Islet of Langerhans (tissue), 1 donor: Measurements from ENCODE around the gene LZTR1.
"Not testable (repeated sequence)": the region's sequence is repeated elsewhere in the genome, so short reads cannot be mapped to it uniquely, and the experiment has no call there.

Source experiments
- FAIRE-seq: peaks from one replicate; lab custom pipeline; 2011; peaks lifted over from hg19 to GRCh38; lab: Jason Lieb, UNC

LZTR1 gene

GRCh38 chr22:20996598-20997535 lies 14.8 kb downstream of the LZTR1 start:
- no peak for FAIRE-seq

GRCh38 chr22:20997536-20998257 lies 15.6 kb downstream of the LZTR1 start:
- FAIRE-seq: no peak

- no peak for FAIRE-seq
These were observed 16.6 kb downstream of the LZTR1 start for GRCh38 chr22:20998411-20999336.

GRCh38 chr22:20999350-21000206 lies 17.5 kb downstream of the LZTR1 start:
- no peak for FAIRE-seq

GRCh38 chr22:21000207-21000986 lies 18.3 kb downstream of the LZTR1 start:
- FAIRE-seq: no peak

GRCh38 chr22:21000987-21001600 lies 19.0 kb downstream of the LZTR1 start:
- no peak for FAIRE-seq

- FAIRE-seq: no peak
These were observed 19.7 kb downstream of the LZTR1 start, which contains the start of gene THAP7 for GRCh38 chr22:21001601-21002325. THAP7 (minus strand) TSS chr22:21002118; CDS start chr22:21001911, 207 bp downstream.

- FAIRE-seq: no peak
These were observed 21.7 kb downstream of the LZTR1 start for GRCh38 chr22:21003782-21004181.

GRCh38 chr22:21009208-21009607 lies 27.1 kb downstream of the LZTR1 start:
- not testable (repeated sequence) for FAIRE-seq

GRCh38 chr22:21009638-21010425 lies 27.7 kb downstream of the LZTR1 start:
- no peak for FAIRE-seq

GRCh38 chr22:21010426-21011113 lies 28.5 kb downstream of the LZTR1 start:
- no peak for FAIRE-seq

GRCh38 chr22:21012446-21013407 lies 30.6 kb downstream of the LZTR1 start:
- FAIRE-seq: no peak

- FAIRE-seq: no peak
These were observed 31.6 kb downstream of the LZTR1 start for GRCh38 chr22:21013657-21014201.

GRCh38 chr22:21014202-21014725 lies 32.2 kb downstream of the LZTR1 start:
- FAIRE-seq: no peak

- no peak for FAIRE-seq
These were observed 32.8 kb downstream of the LZTR1 start, which contains the start of gene P2RX6 for GRCh38 chr22:21014726-21015465. P2RX6 (plus strand) TSS chr22:21015165; CDS start chr22:21015175, 10 bp downstream.
